SK-N-SH (cell line): ENCODE data around the gene TNFRSF19. TPM values are rescaled to one million over a fixed set of nuclear protein-coding genes. Genes with fewer than 3 reads are reported as not detected.

Experiments
- CTCF ChIA-PET: fragments of 300-600, 350-600 bp; formaldehyde crosslinking; extraction: SDS; loops from one replicate; lab custom pipeline; 2021; lab: Yijun Ruan, JAX
- POLR2A ChIA-PET: fragments of 350-600 bp; sonication (Branson Sonifier 250); formaldehyde crosslinking; extraction: SDS; loops from one replicate; lab custom pipeline; 2020; ENCODE audit warnings: antibody characterized with exemption, inconsistent platforms; lab: Yijun Ruan, JAX
- DNase-seq: peaks from one replicate; pipeline ENCODE4 v3.0.0; 2012
- H2AFZ ChIP-seq: fragments of 200-600 bp; sonication (generic); 2 replicates; pipeline ENCODE4 v1.8.1; 2016; ENCODE audit warnings: antibody characterized with exemption, mild to moderate bottlenecking, low read depth
- H3F3A ChIP-seq: fragments of 200-600 bp; sonication (generic); replicated peaks from 2 replicates; pipeline ENCODE3; 2016; ENCODE audit warnings: antibody characterized with exemption, mild to moderate bottlenecking; ENCODE audit not compliant: insufficient read depth
- H3K27ac ChIP-seq, 2 experiments: fragments of 200-500 bp in 1 of 2; fragments of 200-600 bp in 1 of 2; sonication (Bioruptor generic) in 1 of 2; sonication (generic), shearing (Covaris generic) in 1 of 2; 2 replicates each; pipeline versions ENCODE4 v1.5.1 to v1.6.1; 2014 to 2016; ENCODE audit warnings: low read depth in 2 of 2, inconsistent platforms in 1 of 2, low read length in 1 of 2, mild to moderate bottlenecking in 1 of 2, mixed read lengths in 1 of 2
- H3K27me3 ChIP-seq: fragments of 200-600 bp; sonication (generic), shearing (Covaris generic); 2 replicates; pipeline ENCODE4 v1.6.1; 2016; ENCODE audit warnings: mixed run types; ENCODE audit not compliant: insufficient read depth
- H3K36me3 ChIP-seq, 2 experiments: fragments of 200-500 bp in 1 of 2; fragments of 200-600 bp in 1 of 2; sonication (Bioruptor generic) in 1 of 2; sonication (generic) in 1 of 2; replicated peaks in 1 of 2; 2 replicates each; pipeline versions ENCODE3 to v1.5.1; 2014 to 2016; ENCODE audit warnings: low read length in 1 of 2, mild to moderate bottlenecking in 1 of 2; ENCODE audit not compliant: insufficient read depth in 2 of 2, control insufficient read depth in 1 of 2
- H3K4me1 ChIP-seq, 2 experiments: fragments of 200-500 bp in 1 of 2; fragments of 200-600 bp in 1 of 2; sonication (Bioruptor generic) in 1 of 2; sonication (generic), shearing (Covaris generic) in 1 of 2; 2 replicates each; pipeline versions ENCODE4 v1.5.1 to v1.6.1; 2014 to 2016; ENCODE audit warnings: low read depth in 1 of 2, low read length in 1 of 2, mixed run types in 1 of 2; ENCODE audit not compliant: insufficient read depth in 2 of 2, control insufficient read depth in 1 of 2
- H3K4me2 ChIP-seq: fragments of 200-600 bp; sonication (generic), shearing (Covaris generic); 2 replicates; pipeline ENCODE4 v1.6.1; 2017; ENCODE audit warnings: mixed run types
- H3K4me3 ChIP-seq, 2 experiments: fragments of 200-500 bp in 1 of 2; fragments of 200-600 bp in 1 of 2; sonication (Bioruptor generic) in 1 of 2; sonication (generic), shearing (Covaris generic) in 1 of 2; 2 replicates each; pipeline versions ENCODE4 v1.5.1 to v1.8.1; 2014 to 2016; ENCODE audit warnings: low read depth in 2 of 2, inconsistent platforms in 1 of 2, low read length in 1 of 2, mild to moderate bottlenecking in 1 of 2, mixed read lengths in 1 of 2, moderate library complexity in 1 of 2
- H3K79me2 ChIP-seq: fragments of 200-600 bp; sonication (generic); 2 replicates; pipeline ENCODE4 v1.8.1; 2017; ENCODE audit warnings: mild to moderate bottlenecking; ENCODE audit not compliant: insufficient read depth
- H3K9ac ChIP-seq: fragments of 200-600 bp; sonication (generic); 2 replicates; pipeline ENCODE4 v1.6.1; 2017; ENCODE audit warnings: mixed run types
- H3K9me2 ChIP-seq: fragments of 200-600 bp; sonication (generic); 2 replicates; pipeline ENCODE4 v1.6.1; 2017; ENCODE audit warnings: mixed run types
- H3K9me3 ChIP-seq: fragments of 200-600 bp; sonication (generic); 2 replicates; pipeline ENCODE4 v1.6.1; 2017; ENCODE audit warnings: mixed run types, mild to moderate bottlenecking, moderate library complexity
- H4K20me1 ChIP-seq: fragments of 200-600 bp; sonication (generic); 2 replicates; pipeline ENCODE4 v1.6.1; 2017; ENCODE audit warnings: mild to moderate bottlenecking, mixed run types; ENCODE audit not compliant: insufficient read depth
- EZH2phosphoT487 ChIP-seq: fragments of 200-600 bp; sonication (generic); IDR thresholded peaks from 2 replicates; pipeline ENCODE4 v1.6.1; 2017; ENCODE audit warnings: low read depth, mixed run types, mild to moderate bottlenecking, antibody characterized with exemption, moderate library complexity, borderline replicate concordance
- FOSL2 ChIP-seq: IDR thresholded peaks from 2 replicates; pipeline ENCODE4 v1.4.0; 2012; ENCODE audit warnings: low read depth, mild to moderate bottlenecking, moderate library complexity, borderline replicate concordance
- FOXJ3 ChIP-seq: sonication (generic); formaldehyde crosslinking; IDR thresholded peaks from 2 replicates; pipeline ENCODE4 v1.5.1; 2020; ENCODE audit warnings: mild to moderate bottlenecking, missing genetic modification reagents
- FOXM1 ChIP-seq: IDR thresholded peaks from 2 replicates; pipeline ENCODE4 v1.4.0; 2012; ENCODE audit warnings: low read depth, mild to moderate bottlenecking
- GATA2 ChIP-seq: sonication (generic); formaldehyde crosslinking; IDR thresholded peaks from 2 replicates; pipeline ENCODE4 v1.5.0; 2020; ENCODE audit warnings: mild to moderate bottlenecking, missing genetic modification reagents
- JUND ChIP-seq: IDR thresholded peaks from 2 replicates; pipeline ENCODE4 v1.4.0; 2012
- MEF2A ChIP-seq: IDR thresholded peaks from 2 replicates; pipeline ENCODE4 v1.4.0; 2012; ENCODE audit warnings: low read depth, borderline replicate concordance
- MXI1 ChIP-seq: IDR thresholded peaks from 2 replicates; pipeline ENCODE4 v1.6.1; 2012; ENCODE audit warnings: mild to moderate bottlenecking, low read depth, low read length, improper control_type of control experiment
- NFIC ChIP-seq: IDR thresholded peaks from 2 replicates; pipeline ENCODE4 v1.4.0; 2012; ENCODE audit warnings: borderline replicate concordance
- POLR2AphosphoS5 ChIP-seq: IDR thresholded peaks from 2 replicates; pipeline ENCODE4 v1.6.1; 2012; ENCODE audit warnings: low read depth, low read length
- RAD21 ChIP-seq: IDR thresholded peaks from 2 replicates; pipeline ENCODE4 v1.6.1; 2012; ENCODE audit warnings: mild to moderate bottlenecking, low read length
- RCOR1 ChIP-seq: fragments of 150-350 bp; IDR thresholded peaks from 2 replicates; pipeline ENCODE4 v1.6.1; 2017; ENCODE audit warnings: antibody characterized with exemption, low read length
- RXRA ChIP-seq: IDR thresholded peaks from 2 replicates; pipeline ENCODE4 v1.4.0; 2012; ENCODE audit warnings: low read depth, mild to moderate bottlenecking, borderline replicate concordance
- SIN3A ChIP-seq: IDR thresholded peaks from 2 replicates; pipeline ENCODE4 v1.6.1; 2012; ENCODE audit warnings: low read depth, mild to moderate bottlenecking, low read length, moderate library complexity, borderline replicate concordance
- TEAD4 ChIP-seq: IDR thresholded peaks from 2 replicates; pipeline ENCODE4 v1.4.0; 2012; ENCODE audit warnings: mild to moderate bottlenecking, borderline replicate concordance; ENCODE audit not compliant: insufficient read depth
- YY1 ChIP-seq: IDR thresholded peaks from 2 replicates; pipeline ENCODE4 v1.4.0; 2012; ENCODE audit warnings: low read depth, mild to moderate bottlenecking
- WGBS: methylation state at CpG from one replicate; pipeline ENCODE4 v1.1.6; 2017; ENCODE audit warnings: low lambda C conversion rate; 5-methylcytosine and 5-hydroxymethylcytosine counted together
- polyA plus RNA-seq, 3 experiments: library from polyadenylated mRNA; depleted of rRNA; stranded (reverse); fragments of >200 nt; gene quantifications; 2 replicates each; pipeline ENCODE4 v1.2.3, GENCODE V29; 2012
- TF ChIP-seq, protein P1 (sequence below): IDR thresholded peaks from 2 replicates; pipeline ENCODE4 v1.4.0; 2012; ENCODE audit warnings: low read depth
- TF ChIP-seq, protein P2 (sequence below): IDR thresholded peaks from 2 replicates; pipeline ENCODE4 v1.4.0; 2012; ENCODE audit warnings: low read depth, borderline replicate concordance
- TF ChIP-seq, protein P3 (sequence below): IDR thresholded peaks from 2 replicates; pipeline ENCODE4 v1.4.0; 2012; ENCODE audit warnings: low read depth, borderline replicate concordance
- TF ChIP-seq, protein P4 (sequence below): fragments of 150-350 bp; IDR thresholded peaks from 2 replicates; pipeline ENCODE4 v1.6.1; 2017; ENCODE audit warnings: antibody characterized with exemption, low read length, low read depth, borderline replicate concordance

The TNFRSF19 gene
- polyA plus RNA-seq, 1 of the 3 experiments (the other 2 are of a cell fraction) = 4.6 TPM

DNA sequence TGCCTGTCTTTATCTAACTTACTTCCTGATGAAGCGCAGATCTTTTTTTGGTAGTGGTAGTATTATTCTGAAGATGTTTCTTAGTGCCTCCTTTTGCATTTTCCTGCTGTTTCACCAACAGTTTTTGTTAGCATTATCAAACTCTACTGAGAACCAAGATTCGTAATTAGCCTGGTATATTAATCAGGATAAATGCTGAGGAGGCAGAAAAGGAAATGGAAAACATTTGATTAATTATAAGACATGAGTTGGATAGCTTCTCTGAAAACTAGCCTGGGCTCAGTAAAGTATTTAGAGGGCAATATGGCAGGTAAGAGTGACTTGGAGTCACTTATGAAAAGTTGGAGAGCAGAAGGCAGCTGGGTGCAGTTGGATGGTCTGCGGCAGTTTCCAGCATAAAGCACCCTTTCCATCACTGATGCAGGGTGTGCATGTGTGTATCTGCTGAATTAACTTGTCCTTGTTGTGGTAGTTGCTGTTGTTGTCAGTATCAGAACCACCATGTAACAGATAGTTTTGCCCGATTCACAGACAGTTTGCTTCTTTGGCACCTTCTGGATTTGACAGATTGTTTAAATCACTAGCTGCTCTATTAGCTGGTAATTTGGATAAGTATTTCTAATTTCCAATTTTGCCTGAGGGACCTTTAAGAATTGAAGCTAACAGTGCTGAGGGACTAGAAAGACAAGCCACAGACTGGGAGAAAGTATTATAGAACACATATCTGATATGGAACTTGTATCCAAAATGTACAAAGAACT lies 6.9 kb upstream of the TNFRSF19 start:
- Histone ChIP-seq H3K27ac (no peak overlapping the region), H3K4me2 (no peak overlapping the region), H3K9me3 (no peaks in the 10 kb centered on the region), H3K9ac (no peak overlapping the region), H2AFZ (no peak overlapping the region), H3K4me3 (no peak overlapping the region), H3K79me2 (no peaks in the 10 kb centered on the region), H4K20me1 (no peaks in the 10 kb centered on the region), H3K36me3 (no peaks in the 10 kb centered on the region), H3F3A (peaks cover 8% of the 10 kb centered on the region), H3K9me2 (no peaks in the 10 kb centered on the region), H3K27me3 (no peaks in the 10 kb centered on the region), H3K4me1 (peaks cover 0 to 5% of the 10 kb centered on the region in 2 experiments; a peak in 3 of 4 replicates)
- ChIA-PET CTCF (interaction anchor here (1.6 kb wide), 1 partner anchor 326 kb away, joined by 5 read pairs; the partner anchor contains the start of gene MIPEP), POLR2A (no interaction called here)
- DNase-seq = no peak
- 93% methylated on average over 4 of the region's 4 CpGs for WGBS
- TF ChIP-seq EZH2phosphoT487 (no peak), TEAD4 (no peak), RXRA (no peak), MEF2A (no peak), FOXJ3 (CRISPR knock-in tag) (no peak), POLR2AphosphoS5 (no peak), FOXM1 (no peak), JUND (no peak), YY1 (no peak), RAD21 (no peak), FOSL2 (no peak), RCOR1 (no peak), NFIC (no peak), MXI1 (no peak), GATA2 (CRISPR knock-in tag) (no peak), SIN3A (no peak)
- TF ChIP-seq, protein P1, sequence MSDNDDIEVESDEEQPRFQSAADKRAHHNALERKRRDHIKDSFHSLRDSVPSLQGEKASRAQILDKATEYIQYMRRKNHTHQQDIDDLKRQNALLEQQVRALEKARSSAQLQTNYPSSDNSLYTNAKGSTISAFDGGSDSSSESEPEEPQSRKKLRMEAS = no peak
- TF ChIP-seq, protein P2, sequence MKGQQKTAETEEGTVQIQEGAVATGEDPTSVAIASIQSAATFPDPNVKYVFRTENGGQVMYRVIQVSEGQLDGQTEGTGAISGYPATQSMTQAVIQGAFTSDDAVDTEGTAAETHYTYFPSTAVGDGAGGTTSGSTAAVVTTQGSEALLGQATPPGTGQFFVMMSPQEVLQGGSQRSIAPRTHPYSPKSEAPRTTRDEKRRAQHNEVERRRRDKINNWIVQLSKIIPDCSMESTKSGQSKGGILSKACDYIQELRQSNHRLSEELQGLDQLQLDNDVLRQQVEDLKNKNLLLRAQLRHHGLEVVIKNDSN = no peak
- TF ChIP-seq, protein P3, sequence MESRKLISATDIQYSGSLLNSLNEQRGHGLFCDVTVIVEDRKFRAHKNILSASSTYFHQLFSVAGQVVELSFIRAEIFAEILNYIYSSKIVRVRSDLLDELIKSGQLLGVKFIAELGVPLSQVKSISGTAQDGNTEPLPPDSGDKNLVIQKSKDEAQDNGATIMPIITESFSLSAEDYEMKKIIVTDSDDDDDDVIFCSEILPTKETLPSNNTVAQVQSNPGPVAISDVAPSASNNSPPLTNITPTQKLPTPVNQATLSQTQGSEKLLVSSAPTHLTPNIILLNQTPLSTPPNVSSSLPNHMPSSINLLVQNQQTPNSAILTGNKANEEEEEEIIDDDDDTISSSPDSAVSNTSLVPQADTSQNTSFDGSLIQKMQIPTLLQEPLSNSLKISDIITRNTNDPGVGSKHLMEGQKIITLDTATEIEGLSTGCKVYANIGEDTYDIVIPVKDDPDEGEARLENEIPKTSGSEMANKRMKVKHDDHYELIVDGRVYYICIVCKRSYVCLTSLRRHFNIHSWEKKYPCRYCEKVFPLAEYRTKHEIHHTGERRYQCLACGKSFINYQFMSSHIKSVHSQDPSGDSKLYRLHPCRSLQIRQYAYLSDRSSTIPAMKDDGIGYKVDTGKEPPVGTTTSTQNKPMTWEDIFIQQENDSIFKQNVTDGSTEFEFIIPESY = no peak
- TF ChIP-seq, protein P4, sequence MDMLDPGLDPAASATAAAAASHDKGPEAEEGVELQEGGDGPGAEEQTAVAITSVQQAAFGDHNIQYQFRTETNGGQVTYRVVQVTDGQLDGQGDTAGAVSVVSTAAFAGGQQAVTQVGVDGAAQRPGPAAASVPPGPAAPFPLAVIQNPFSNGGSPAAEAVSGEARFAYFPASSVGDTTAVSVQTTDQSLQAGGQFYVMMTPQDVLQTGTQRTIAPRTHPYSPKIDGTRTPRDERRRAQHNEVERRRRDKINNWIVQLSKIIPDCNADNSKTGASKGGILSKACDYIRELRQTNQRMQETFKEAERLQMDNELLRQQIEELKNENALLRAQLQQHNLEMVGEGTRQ = no peak
